ENCODE measurements around the gene HSF2BP.
"Not testable (repeated sequence)": the region's sequence is repeated elsewhere in the genome, so short reads cannot be mapped to it uniquely, and the experiment has no call there.

The HSF2BP gene

GRCh38 chr21:43659136-43660000 is at the start of gene HSF2BP, which contains the start of gene RRP1B:
TSS of gene HSF2BP (minus strand) at chr21:43659488. CDS start at chr21:43658096, 1,392 bp downstream.
TSS of gene RRP1B (plus strand) at chr21:43659560. CDS start at chr21:43659665, 105 bp downstream.
- peak; percentile 62 to 72 for DNase-seq (ENCODE audit: low read depth in 1 of 2, low spot score in 1 of 2)

- no peak for DNase-seq (ENCODE audit: low read depth in 1 of 2, low spot score in 1 of 2)
Observed at GRCh38 chr21:43708745-43709381, 49.6 kb upstream of the HSF2BP start.

- no peak for DNase-seq (ENCODE audit: low read depth in 1 of 2, low spot score in 1 of 2)
Observed at GRCh38 chr21:43707462-43707861, 48.2 kb upstream of the HSF2BP start.

- DNase-seq (ENCODE audit: low read depth in 1 of 2, low spot score in 1 of 2) = no peak
Observed at GRCh38 chr21:43703035-43703880, 44.0 kb upstream of the HSF2BP start.

GRCh38 chr21:43702785-43703034 is 43.4 kb upstream of the HSF2BP start:
- no peak for DNase-seq (ENCODE audit: low read depth in 1 of 2, low spot score in 1 of 2)

GRCh38 chr21:43701936-43702784 is 42.9 kb upstream of the HSF2BP start:
- no peak for DNase-seq (ENCODE audit: low read depth in 1 of 2, low spot score in 1 of 2)

GRCh38 chr21:43699933-43700599 is 40.8 kb upstream of the HSF2BP start:
- DNase-seq (ENCODE audit: low read depth in 1 of 2, low spot score in 1 of 2) = no peak

GRCh38 chr21:43699492-43699777 is 40.1 kb upstream of the HSF2BP start:
- DNase-seq (ENCODE audit: low read depth in 1 of 2, low spot score in 1 of 2) = not testable (repeated sequence)

GRCh38 chr21:43697758-43698643 is 38.7 kb upstream of the HSF2BP start:
- no peak for DNase-seq (ENCODE audit: low read depth in 1 of 2, low spot score in 1 of 2)

GRCh38 chr21:43696214-43696613 is 36.9 kb upstream of the HSF2BP start:
- no peak for DNase-seq (ENCODE audit: low read depth in 1 of 2, low spot score in 1 of 2)

- DNase-seq (ENCODE audit: low read depth in 1 of 2, low spot score in 1 of 2) = no peak
Observed at GRCh38 chr21:43694437-43695079, 35.3 kb upstream of the HSF2BP start.

GRCh38 chr21:43693981-43694380 is 34.7 kb upstream of the HSF2BP start:
- DNase-seq (ENCODE audit: low read depth in 1 of 2, low spot score in 1 of 2) = no peak

- DNase-seq (ENCODE audit: low read depth in 1 of 2, low spot score in 1 of 2) = no peak
Observed at GRCh38 chr21:43692949-43693348, 33.7 kb upstream of the HSF2BP start.

- DNase-seq (ENCODE audit: low read depth in 1 of 2, low spot score in 1 of 2) = no peak
Observed at GRCh38 chr21:43691801-43692200, 32.5 kb upstream of the HSF2BP start.

GRCh38 chr21:43691086-43691795 is 32.0 kb upstream of the HSF2BP start:
- no peak for DNase-seq (ENCODE audit: low read depth in 1 of 2, low spot score in 1 of 2)

GRCh38 chr21:43690346-43690745 is 31.1 kb upstream of the HSF2BP start:
- no peak for DNase-seq (ENCODE audit: low read depth in 1 of 2, low spot score in 1 of 2)

- no peak for DNase-seq (ENCODE audit: low read depth in 1 of 2, low spot score in 1 of 2)
Observed at GRCh38 chr21:43689556-43690337, 30.5 kb upstream of the HSF2BP start.

- DNase-seq (ENCODE audit: low read depth in 1 of 2, low spot score in 1 of 2) = no peak
Observed at GRCh38 chr21:43688906-43689305, 29.6 kb upstream of the HSF2BP start.

Measured in stimulated activated CD4-positive, alpha-beta T cell treated with anti-CD3 and anti-CD28 coated beads, Interleukin-15, amount 100 ng/mL, for 1 hour (primary cell).